ENCODE results near the gene FEN1.

Gene FEN1

GRCh38 chr11:61784506-61784805, 8.3 kb upstream of the FEN1 start:
- H3K27ac ChIP-seq (ENCODE audit: poor library complexity, severe bottlenecking), result no peak overlapping the region
- no peaks in the 10 kb centered on the region for H3K4me1 ChIP-seq (ENCODE audit: insufficient read depth, poor library complexity, severe bottlenecking)
- DNase-seq (ENCODE audit: low spot score) (no peak), ATAC-seq (ENCODE audit: low read depth) (no peak)
- H3K36me3 ChIP-seq (ENCODE audit: low read depth), result peaks cover 31% of the 10 kb centered on the region
- H3K4me3 ChIP-seq (ENCODE audit: severe bottlenecking), result no peak overlapping the region
- TF ChIP-seq, protein P1, sequence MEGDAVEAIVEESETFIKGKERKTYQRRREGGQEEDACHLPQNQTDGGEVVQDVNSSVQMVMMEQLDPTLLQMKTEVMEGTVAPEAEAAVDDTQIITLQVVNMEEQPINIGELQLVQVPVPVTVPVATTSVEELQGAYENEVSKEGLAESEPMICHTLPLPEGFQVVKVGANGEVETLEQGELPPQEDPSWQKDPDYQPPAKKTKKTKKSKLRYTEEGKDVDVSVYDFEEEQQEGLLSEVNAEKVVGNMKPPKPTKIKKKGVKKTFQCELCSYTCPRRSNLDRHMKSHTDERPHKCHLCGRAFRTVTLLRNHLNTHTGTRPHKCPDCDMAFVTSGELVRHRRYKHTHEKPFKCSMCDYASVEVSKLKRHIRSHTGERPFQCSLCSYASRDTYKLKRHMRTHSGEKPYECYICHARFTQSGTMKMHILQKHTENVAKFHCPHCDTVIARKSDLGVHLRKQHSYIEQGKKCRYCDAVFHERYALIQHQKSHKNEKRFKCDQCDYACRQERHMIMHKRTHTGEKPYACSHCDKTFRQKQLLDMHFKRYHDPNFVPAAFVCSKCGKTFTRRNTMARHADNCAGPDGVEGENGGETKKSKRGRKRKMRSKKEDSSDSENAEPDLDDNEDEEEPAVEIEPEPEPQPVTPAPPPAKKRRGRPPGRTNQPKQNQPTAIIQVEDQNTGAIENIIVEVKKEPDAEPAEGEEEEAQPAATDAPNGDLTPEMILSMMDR (IDR thresholded peaks at IDR 0.05; ENCODE audit: poor library complexity, severe bottlenecking), result no peak
- H3K9me3 ChIP-seq (ENCODE audit: severe bottlenecking), result no peaks in the 10 kb centered on the region
- H3K27me3 ChIP-seq (ENCODE audit: insufficient read depth, poor library complexity, severe bottlenecking), result no peaks in the 10 kb centered on the region

DNA sequence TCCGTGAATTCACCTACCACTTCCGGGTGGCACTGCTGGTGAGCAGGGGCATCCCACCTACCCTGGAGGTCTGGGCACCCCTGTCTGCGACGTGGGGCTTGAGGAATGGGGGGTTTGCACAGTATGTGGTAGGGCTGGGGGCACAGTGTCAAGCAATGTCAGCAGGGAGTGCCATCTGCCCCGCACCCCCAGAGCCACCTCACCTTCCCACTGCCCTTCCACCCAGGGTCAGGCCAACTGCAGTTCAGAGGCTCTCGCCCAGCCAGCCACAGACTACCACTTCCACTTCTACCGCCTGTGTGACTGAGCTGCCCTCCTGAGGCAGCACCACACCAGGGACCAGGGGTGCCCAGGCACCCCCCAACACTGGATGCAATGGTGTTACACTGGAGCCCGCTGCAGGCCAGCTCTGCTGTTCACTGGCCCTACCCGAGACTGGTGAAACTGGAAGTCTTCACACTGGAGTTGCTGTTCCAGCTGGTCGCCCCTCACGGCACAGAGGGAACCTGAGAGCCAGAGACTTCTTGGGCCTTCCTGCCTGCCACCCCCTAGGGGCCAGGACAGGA, 6.8 kb upstream of the FEN1 start:
- Histone ChIP-seq H3K36me3 (ENCODE audit: low read depth) (peaks cover 41% of the 10 kb centered on the region), H3K4me1 (ENCODE audit: insufficient read depth, poor library complexity, severe bottlenecking) (no peaks in the 10 kb centered on the region), H3K27me3 (ENCODE audit: insufficient read depth, poor library complexity, severe bottlenecking) (no peaks in the 10 kb centered on the region), H3K9me3 (ENCODE audit: severe bottlenecking) (no peaks in the 10 kb centered on the region), H3K4me3 (ENCODE audit: severe bottlenecking) (no peak overlapping the region), H3K27ac (ENCODE audit: poor library complexity, severe bottlenecking) (no peak overlapping the region)
- TF ChIP-seq, protein P1 (IDR thresholded peaks at IDR 0.05; ENCODE audit: poor library complexity, severe bottlenecking), result no peak
- ATAC-seq (ENCODE audit: low read depth) (no peak), DNase-seq (ENCODE audit: low spot score) (no peak)

- no peak overlapping the region for H3K27ac ChIP-seq (ENCODE audit: poor library complexity, severe bottlenecking)
- no peaks in the 10 kb centered on the region for H3K4me1 ChIP-seq (ENCODE audit: insufficient read depth, poor library complexity, severe bottlenecking)
- ATAC-seq (ENCODE audit: low read depth) (no peak), DNase-seq (ENCODE audit: low spot score) (no peak)
- no peaks in the 10 kb centered on the region for H3K9me3 ChIP-seq (ENCODE audit: severe bottlenecking)
- TF ChIP-seq, protein P1 (IDR thresholded peaks at IDR 0.05; ENCODE audit: poor library complexity, severe bottlenecking), result peak; percentile 28
- H3K36me3 ChIP-seq (ENCODE audit: low read depth), result peaks cover 41% of the 10 kb centered on the region
- no peak overlapping the region for H3K4me3 ChIP-seq (ENCODE audit: severe bottlenecking)
- H3K27me3 ChIP-seq (ENCODE audit: insufficient read depth, poor library complexity, severe bottlenecking), result no peaks in the 10 kb centered on the region
Observed at GRCh38 chr11:61787928-61788491, 4.7 kb upstream of the FEN1 start.

DNA sequence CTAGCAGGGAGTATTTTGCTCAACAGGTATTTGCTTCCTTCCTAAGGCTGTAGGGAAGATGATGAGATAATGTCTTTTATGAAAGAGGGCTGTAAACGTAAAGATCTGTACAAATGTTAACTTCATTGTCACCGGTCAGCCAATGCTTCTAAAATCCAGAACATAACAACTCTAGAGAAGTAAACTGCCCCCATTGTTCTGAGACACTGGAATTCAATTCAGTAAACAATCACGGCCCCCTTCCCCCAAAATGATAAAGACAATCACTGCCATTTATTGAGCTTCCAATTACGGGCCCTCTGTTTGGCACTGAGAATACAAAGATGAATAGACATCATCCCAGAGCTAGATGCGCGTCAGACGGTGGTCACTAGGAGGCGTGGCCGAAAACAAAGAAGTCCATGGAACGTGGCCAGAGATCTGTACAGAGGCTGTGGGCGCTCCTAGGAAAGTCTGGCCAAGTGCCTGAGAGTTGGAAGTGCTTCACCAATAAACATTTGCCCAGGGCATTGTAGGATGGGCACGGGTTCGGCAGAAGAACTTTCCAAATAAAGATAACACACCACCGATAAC, 888 bp upstream of the FEN1 start:
- H3K4me3 ChIP-seq (ENCODE audit: severe bottlenecking), result peak overlapping the region; percentile 66
- DNase-seq (ENCODE audit: low spot score), result peak; percentile 78
- TF ChIP-seq, protein P1 (IDR thresholded peaks at IDR 0.05; ENCODE audit: poor library complexity, severe bottlenecking), result no peak
- peaks cover 66% of the 10 kb centered on the region for H3K36me3 ChIP-seq (ENCODE audit: low read depth)
- H3K4me1 ChIP-seq (ENCODE audit: insufficient read depth, poor library complexity, severe bottlenecking), result peaks cover 10% of the 10 kb centered on the region
- no peaks in the 10 kb centered on the region for H3K9me3 ChIP-seq (ENCODE audit: severe bottlenecking)
- peak overlapping the region; percentile 79 for H3K27ac ChIP-seq (ENCODE audit: poor library complexity, severe bottlenecking)
- no peaks in the 10 kb centered on the region for H3K27me3 ChIP-seq (ENCODE audit: insufficient read depth, poor library complexity, severe bottlenecking)
- ATAC-seq (ENCODE audit: low read depth), result peak; percentile 44
